HEK293 (cell line): ENCODE measurements around the gene ESR1.

Experiments used
- CTCF ChIA-PET: fragments of 350-600 bp; formaldehyde crosslinking; extraction: SDS; loops from one replicate; lab custom pipeline; 2021; ENCODE audit warnings: antibody characterized with exemption; lab: Yijun Ruan, JAX
- POLR2A ChIA-PET: fragments of 300-600 bp; formaldehyde crosslinking; extraction: SDS; loops from one replicate; lab custom pipeline; 2020; ENCODE audit warnings: antibody characterized with exemption, inconsistent platforms; lab: Yijun Ruan, JAX
- H3K27ac ChIP-seq: fragments of 200-500 bp; sonication (Bioruptor generic); 2 replicates; pipeline ENCODE4 v1.5.1; 2014; ENCODE audit warnings: low read depth, low read length, control low read depth, inconsistent platforms; ENCODE audit errors: extremely low read depth
- H3K36me3 ChIP-seq, 2 experiments: fragments of 200-500 bp in 1 of 2; sonication (Bioruptor generic) in 1 of 2; 1 replicate in 1 of 2; 2 replicates in 1 of 2; pipeline ENCODE4 v1.5.1; 2014 to 2017; ENCODE audit warnings: inconsistent platforms in 2 of 2, low read length in 2 of 2; ENCODE audit not compliant: control insufficient read depth in 2 of 2, insufficient read depth in 1 of 2
- H3K4me1 ChIP-seq: fragments of 200-500 bp; sonication (Bioruptor generic); 2 replicates; pipeline ENCODE4 v1.5.1; 2014; ENCODE audit warnings: mild to moderate bottlenecking, low read length, inconsistent platforms; ENCODE audit not compliant: control insufficient read depth, insufficient read depth
- H3K4me3 ChIP-seq: 2 replicates; pipeline ENCODE4 v1.5.1; 2011; ENCODE audit warnings: low read depth, mild to moderate bottlenecking, control low read depth, low read length, moderate library complexity
- H3K9me3 ChIP-seq: fragments of 200-500 bp; sonication (Bioruptor generic); 2 replicates; pipeline ENCODE4 v1.5.1; 2014; ENCODE audit warnings: low read depth, low read length, inconsistent platforms; ENCODE audit not compliant: control insufficient read depth, insufficient read depth
- FEZF1 ChIP-seq: fragments of 450-650 bp; formaldehyde crosslinking; IDR thresholded peaks from 2 replicates; pipeline ENCODE4 v1.5.1; 2016; ENCODE audit warnings: missing biosample characterization, missing genetic modification characterization
- GLIS1 ChIP-seq: fragments of 450-650 bp; formaldehyde crosslinking; IDR thresholded peaks from 2 replicates; pipeline ENCODE4 v1.5.1; 2016; ENCODE audit warnings: missing biosample characterization, missing genetic modification characterization
- GLIS2 ChIP-seq: fragments of 450-650 bp; formaldehyde crosslinking; IDR thresholded peaks from 2 replicates; pipeline ENCODE4 v1.5.1; 2016; ENCODE audit warnings: missing biosample characterization, missing genetic modification characterization
- IKZF3 ChIP-seq: fragments of 450-650 bp; IDR thresholded peaks from 2 replicates; pipeline ENCODE4 v1.5.0; 2018; ENCODE audit warnings: missing biosample characterization, mild to moderate bottlenecking, missing genetic modification characterization, moderate library complexity
- INSM2 ChIP-seq: fragments of 450-650 bp; formaldehyde crosslinking; IDR thresholded peaks from 2 replicates; pipeline ENCODE4 v1.5.1; 2016; ENCODE audit warnings: missing biosample characterization, missing genetic modification characterization
- MZF1 ChIP-seq: fragments of 450-650 bp; formaldehyde crosslinking; IDR thresholded peaks from 2 replicates; pipeline ENCODE4 v1.5.1; 2017; ENCODE audit warnings: missing biosample characterization, missing genetic modification characterization, borderline replicate concordance
- SETDB1 ChIP-seq: IDR thresholded peaks from one replicate; pipeline ENCODE4 v1.6.1; 2017; ENCODE audit warnings: mild to moderate bottlenecking, low read length, moderate library complexity, mixed read lengths; ENCODE audit not compliant: insufficient read length
- ZBTB20 ChIP-seq: fragments of 450-650 bp; formaldehyde crosslinking; IDR thresholded peaks from 2 replicates; pipeline ENCODE4 v1.5.1; 2016; ENCODE audit warnings: missing biosample characterization, missing genetic modification characterization
- ZFHX2 ChIP-seq: fragments of 450-650 bp; formaldehyde crosslinking; conservative IDR thresholded peaks from 2 replicates; pipeline ENCODE4 v1.5.1; 2016; ENCODE audit warnings: missing biosample characterization, missing genetic modification characterization
- ZNF114 ChIP-seq: fragments of 450-650 bp; formaldehyde crosslinking; IDR thresholded peaks from 2 replicates; pipeline ENCODE4 v1.5.0; 2017; ENCODE audit warnings: missing biosample characterization, missing genetic modification characterization
- ZNF155 ChIP-seq: fragments of 450-650 bp; formaldehyde crosslinking; IDR thresholded peaks from 2 replicates; pipeline ENCODE4 v1.5.1; 2016; ENCODE audit warnings: missing biosample characterization, missing genetic modification characterization
- ZNF23 ChIP-seq: fragments of 450-650 bp; formaldehyde crosslinking; IDR thresholded peaks from 2 replicates; pipeline ENCODE4 v1.5.1; 2016; ENCODE audit warnings: missing biosample characterization, missing genetic modification characterization, borderline replicate concordance
- ZNF292 ChIP-seq: fragments of 450-650 bp; formaldehyde crosslinking; IDR thresholded peaks from 2 replicates; pipeline ENCODE4 v1.5.1; 2016; ENCODE audit warnings: low read depth, missing biosample characterization, missing genetic modification characterization, borderline replicate concordance
- ZNF362 ChIP-seq: fragments of 450-650 bp; formaldehyde crosslinking; IDR thresholded peaks from 2 replicates; pipeline ENCODE4 v1.5.1; 2016; ENCODE audit warnings: missing biosample characterization, missing genetic modification characterization
- ZNF426 ChIP-seq: fragments of 450-650 bp; formaldehyde crosslinking; IDR thresholded peaks from 2 replicates; pipeline ENCODE4 v1.5.1; 2017; ENCODE audit warnings: missing biosample characterization, missing genetic modification characterization, mild to moderate bottlenecking, inconsistent platforms, moderate library complexity
- ZNF544 ChIP-seq: fragments of 450-650 bp; formaldehyde crosslinking; IDR thresholded peaks from 2 replicates; pipeline ENCODE4 v1.5.0; 2017; ENCODE audit warnings: missing biosample characterization, missing genetic modification characterization
- ZNF585B ChIP-seq: fragments of 450-650 bp; formaldehyde crosslinking; IDR thresholded peaks from 2 replicates; pipeline ENCODE4 v1.5.1; 2016; ENCODE audit warnings: missing biosample characterization, missing genetic modification characterization
- ZNF621 ChIP-seq: fragments of 450-650 bp; formaldehyde crosslinking; IDR thresholded peaks from 2 replicates; pipeline ENCODE4 v1.5.1; 2017; ENCODE audit warnings: missing biosample characterization, missing genetic modification characterization
- ZNF626 ChIP-seq: fragments of 450-650 bp; sonication (Bioruptor Pico); formaldehyde crosslinking; IDR thresholded peaks from 2 replicates; pipeline ENCODE4 v1.5.1; 2018; ENCODE audit warnings: missing biosample characterization, missing genetic modification characterization, inconsistent platforms
- ZNF629 ChIP-seq: fragments of 450-650 bp; formaldehyde crosslinking; IDR thresholded peaks from 2 replicates; pipeline ENCODE4 v1.5.1; 2017; ENCODE audit warnings: missing biosample characterization, missing genetic modification characterization
- ZNF76 ChIP-seq: fragments of 450-650 bp; formaldehyde crosslinking; IDR thresholded peaks from 2 replicates; pipeline ENCODE4; 2016; ENCODE audit warnings: low read depth, missing biosample characterization, missing genetic modification characterization, borderline replicate concordance
- ZSCAN30 ChIP-seq: fragments of 450-650 bp; IDR thresholded peaks from 2 replicates; pipeline ENCODE4 v1.5.1; 2018; ENCODE audit warnings: missing biosample characterization, mild to moderate bottlenecking, missing genetic modification characterization, moderate library complexity
- TF ChIP-seq, protein P1 (sequence below): sonication (generic); formaldehyde crosslinking; IDR thresholded peaks from 2 replicates; pipeline ENCODE4 v1.8.1; 2022; ENCODE audit warnings: mild to moderate bottlenecking, moderate library complexity, missing genetic modification reagents

Gene ESR1

GRCh38 chr6:152110886-152111820, 303.7 kb downstream of the ESR1 start:
- no peak overlapping the region for H3K4me3 ChIP-seq
- ChIA-PET CTCF (interaction anchor here (0.6 to 2.7 kb wide), 5 partner anchors 12 to 817 kb away, joined by 3 to 14 read pairs (median 4); no protein-coding TSS in a partner anchor), POLR2A (no interaction called here)
- H3K27ac ChIP-seq = no peak overlapping the region
- TF ChIP-seq ZNF23 (tag by site-specific recombination) (no peak), ZNF621 (tag by site-specific recombination) (no peak), ZFHX2 (no peak), GLIS1 (tag by site-specific recombination) (no peak), SETDB1 (no peak)
- no peaks in the 10 kb centered on the region for H3K36me3 ChIP-seq
- H3K9me3 ChIP-seq = no peaks in the 10 kb centered on the region
- no peaks in the 10 kb centered on the region for H3K4me1 ChIP-seq

- Histone ChIP-seq H3K36me3 (no peaks in the 10 kb centered on the region), H3K9me3 (no peaks in the 10 kb centered on the region), H3K27ac (no peak overlapping the region), H3K4me3 (no peak overlapping the region), H3K4me1 (no peaks in the 10 kb centered on the region)
- CTCF ChIA-PET = interaction anchor here (0.6 to 2.5 kb wide), 4 partner anchors 12 to 467 kb away, joined by 4 to 10 read pairs (median 4); no protein-coding TSS in a partner anchor
- POLR2A ChIA-PET = no interaction called here
- peak; percentile 47 for TF ChIP-seq FEZF1 (tag by site-specific recombination)
- TF ChIP-seq ZNF362 (tag by site-specific recombination) = no peak
- no peak for TF ChIP-seq MZF1 (tag by site-specific recombination)
- no peak for TF ChIP-seq ZNF626 (tag by site-specific recombination)
- no peak for TF ChIP-seq ZBTB20
- TF ChIP-seq GLIS2 (tag by site-specific recombination) = no peak
- TF ChIP-seq ZNF426 (tag by site-specific recombination) = no peak
- no peak for TF ChIP-seq ZNF114 (tag by site-specific recombination)
- TF ChIP-seq ZNF544 (tag by site-specific recombination) = no peak
- TF ChIP-seq, all 188 proteins: peak for 1
Measured at GRCh38 chr6:152112491-152113261, 305.2 kb downstream of the ESR1 start.

GRCh38 chr6:152117156-152118133, 310.0 kb downstream of the ESR1 start:
- peaks cover 0 to 7% of the 10 kb centered on the region in 2 experiments; a peak in 1 of 3 replicates for H3K36me3 ChIP-seq
- ChIA-PET POLR2A (no interaction called here), CTCF (interaction anchor here (0.7 to 1.7 kb wide), 3 partner anchors 8 to 353 kb away, joined by 3 to 4 read pairs (median 3); no protein-coding TSS in a partner anchor)
- TF ChIP-seq ZSCAN30 (tag by site-specific recombination) = no peak
- TF ChIP-seq INSM2 (tag by site-specific recombination) = no peak
- TF ChIP-seq ZNF629 (tag by site-specific recombination) = no peak
- no peak for TF ChIP-seq ZNF76 (tag by site-specific recombination)
- TF ChIP-seq ZNF292 (tag by site-specific recombination) = no peak
- TF ChIP-seq ZNF585B (tag by site-specific recombination) = no peak
- TF ChIP-seq, protein P1, sequence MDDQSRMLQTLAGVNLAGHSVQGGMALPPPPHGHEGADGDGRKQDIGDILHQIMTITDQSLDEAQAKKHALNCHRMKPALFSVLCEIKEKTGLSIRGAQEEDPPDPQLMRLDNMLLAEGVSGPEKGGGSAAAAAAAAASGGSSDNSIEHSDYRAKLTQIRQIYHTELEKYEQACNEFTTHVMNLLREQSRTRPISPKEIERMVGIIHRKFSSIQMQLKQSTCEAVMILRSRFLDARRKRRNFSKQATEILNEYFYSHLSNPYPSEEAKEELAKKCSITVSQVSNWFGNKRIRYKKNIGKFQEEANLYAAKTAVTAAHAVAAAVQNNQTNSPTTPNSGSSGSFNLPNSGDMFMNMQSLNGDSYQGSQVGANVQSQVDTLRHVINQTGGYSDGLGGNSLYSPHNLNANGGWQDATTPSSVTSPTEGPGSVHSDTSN (CRISPR knock-in tag) = no peak
- no peak for TF ChIP-seq ZNF155 (tag by site-specific recombination)
- TF ChIP-seq IKZF3 (tag by site-specific recombination) = no peak
- no peak overlapping the region for H3K27ac ChIP-seq
- no peaks in the 10 kb centered on the region for H3K4me1 ChIP-seq
- H3K9me3 ChIP-seq = no peaks in the 10 kb centered on the region
- H3K4me3 ChIP-seq = no peak overlapping the region
